Measurements from ENCODE around the gene ZNF8. TPM values are rescaled to one million over a fixed set of nuclear protein-coding genes. Genes with fewer than 3 reads are reported as not detected.

The ZNF8 gene
- total and polyA plus RNA-seq, 10 of the 15 experiments (the other 5 are each of a cell fraction or from before 2014, with no cell fraction given) = 0.46 to 5.4 (median 2.6) TPM

GRCh38 chr19:58305065-58305931, 26.5 kb downstream of the ZNF8 start, which contains the start of gene ERVK3-1 (continued):
- TF ChIP-seq, protein P1, sequence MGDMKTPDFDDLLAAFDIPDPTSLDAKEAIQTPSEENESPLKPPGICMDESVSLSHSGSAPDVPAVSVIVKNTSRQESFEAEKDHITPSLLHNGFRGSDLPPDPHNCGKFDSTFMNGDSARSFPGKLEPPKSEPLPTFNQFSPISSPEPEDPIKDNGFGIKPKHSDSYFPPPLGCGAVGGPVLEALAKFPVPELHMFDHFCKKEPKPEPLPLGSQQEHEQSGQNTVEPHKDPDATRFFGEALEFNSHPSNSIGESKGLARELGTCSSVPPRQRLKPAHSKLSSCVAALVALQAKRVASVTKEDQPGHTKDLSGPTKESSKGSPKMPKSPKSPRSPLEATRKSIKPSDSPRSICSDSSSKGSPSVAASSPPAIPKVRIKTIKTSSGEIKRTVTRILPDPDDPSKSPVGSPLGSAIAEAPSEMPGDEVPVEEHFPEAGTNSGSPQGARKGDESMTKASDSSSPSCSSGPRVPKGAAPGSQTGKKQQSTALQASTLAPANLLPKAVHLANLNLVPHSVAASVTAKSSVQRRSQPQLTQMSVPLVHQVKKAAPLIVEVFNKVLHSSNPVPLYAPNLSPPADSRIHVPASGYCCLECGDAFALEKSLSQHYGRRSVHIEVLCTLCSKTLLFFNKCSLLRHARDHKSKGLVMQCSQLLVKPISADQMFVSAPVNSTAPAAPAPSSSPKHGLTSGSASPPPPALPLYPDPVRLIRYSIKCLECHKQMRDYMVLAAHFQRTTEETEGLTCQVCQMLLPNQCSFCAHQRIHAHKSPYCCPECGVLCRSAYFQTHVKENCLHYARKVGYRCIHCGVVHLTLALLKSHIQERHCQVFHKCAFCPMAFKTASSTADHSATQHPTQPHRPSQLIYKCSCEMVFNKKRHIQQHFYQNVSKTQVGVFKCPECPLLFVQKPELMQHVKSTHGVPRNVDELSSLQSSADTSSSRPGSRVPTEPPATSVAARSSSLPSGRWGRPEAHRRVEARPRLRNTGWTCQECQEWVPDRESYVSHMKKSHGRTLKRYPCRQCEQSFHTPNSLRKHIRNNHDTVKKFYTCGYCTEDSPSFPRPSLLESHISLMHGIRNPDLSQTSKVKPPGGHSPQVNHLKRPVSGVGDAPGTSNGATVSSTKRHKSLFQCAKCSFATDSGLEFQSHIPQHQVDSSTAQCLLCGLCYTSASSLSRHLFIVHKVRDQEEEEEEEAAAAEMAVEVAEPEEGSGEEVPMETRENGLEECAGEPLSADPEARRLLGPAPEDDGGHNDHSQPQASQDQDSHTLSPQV (IDR thresholded peaks at IDR 0.05) = no peak
- no peak for TF ChIP-seq TCF7 (IDR thresholded peaks at IDR 0.05; ENCODE audit: borderline replicate concordance)
- TF ChIP-seq, protein P2, sequence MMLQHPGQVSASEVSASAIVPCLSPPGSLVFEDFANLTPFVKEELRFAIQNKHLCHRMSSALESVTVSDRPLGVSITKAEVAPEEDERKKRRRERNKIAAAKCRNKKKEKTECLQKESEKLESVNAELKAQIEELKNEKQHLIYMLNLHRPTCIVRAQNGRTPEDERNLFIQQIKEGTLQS (IDR thresholded peaks at IDR 0.05; ENCODE audit: borderline replicate concordance, extremely low read depth, low read depth, low read length) = no peak
- no peak for TF ChIP-seq ZBTB33 (IDR thresholded peaks at IDR 0.05)
- TF ChIP-seq RFX5 (IDR thresholded peaks at IDR 0.05; ENCODE audit: low read depth, low read length) = 0 out of 2 replicates have a peak, but pooled peaks have one; percentile 29
- TF ChIP-seq PML (IDR thresholded peaks at IDR 0.05; ENCODE audit: low read length) = peak; percentile 94
- TF ChIP-seq, protein P3, sequence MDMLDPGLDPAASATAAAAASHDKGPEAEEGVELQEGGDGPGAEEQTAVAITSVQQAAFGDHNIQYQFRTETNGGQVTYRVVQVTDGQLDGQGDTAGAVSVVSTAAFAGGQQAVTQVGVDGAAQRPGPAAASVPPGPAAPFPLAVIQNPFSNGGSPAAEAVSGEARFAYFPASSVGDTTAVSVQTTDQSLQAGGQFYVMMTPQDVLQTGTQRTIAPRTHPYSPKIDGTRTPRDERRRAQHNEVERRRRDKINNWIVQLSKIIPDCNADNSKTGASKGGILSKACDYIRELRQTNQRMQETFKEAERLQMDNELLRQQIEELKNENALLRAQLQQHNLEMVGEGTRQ (IDR thresholded peaks at IDR 0.05; ENCODE audit: borderline replicate concordance, low read depth, low read length) = no peak; the same call in 1 of the 2 replicates
- TF ChIP-seq, protein P4, sequence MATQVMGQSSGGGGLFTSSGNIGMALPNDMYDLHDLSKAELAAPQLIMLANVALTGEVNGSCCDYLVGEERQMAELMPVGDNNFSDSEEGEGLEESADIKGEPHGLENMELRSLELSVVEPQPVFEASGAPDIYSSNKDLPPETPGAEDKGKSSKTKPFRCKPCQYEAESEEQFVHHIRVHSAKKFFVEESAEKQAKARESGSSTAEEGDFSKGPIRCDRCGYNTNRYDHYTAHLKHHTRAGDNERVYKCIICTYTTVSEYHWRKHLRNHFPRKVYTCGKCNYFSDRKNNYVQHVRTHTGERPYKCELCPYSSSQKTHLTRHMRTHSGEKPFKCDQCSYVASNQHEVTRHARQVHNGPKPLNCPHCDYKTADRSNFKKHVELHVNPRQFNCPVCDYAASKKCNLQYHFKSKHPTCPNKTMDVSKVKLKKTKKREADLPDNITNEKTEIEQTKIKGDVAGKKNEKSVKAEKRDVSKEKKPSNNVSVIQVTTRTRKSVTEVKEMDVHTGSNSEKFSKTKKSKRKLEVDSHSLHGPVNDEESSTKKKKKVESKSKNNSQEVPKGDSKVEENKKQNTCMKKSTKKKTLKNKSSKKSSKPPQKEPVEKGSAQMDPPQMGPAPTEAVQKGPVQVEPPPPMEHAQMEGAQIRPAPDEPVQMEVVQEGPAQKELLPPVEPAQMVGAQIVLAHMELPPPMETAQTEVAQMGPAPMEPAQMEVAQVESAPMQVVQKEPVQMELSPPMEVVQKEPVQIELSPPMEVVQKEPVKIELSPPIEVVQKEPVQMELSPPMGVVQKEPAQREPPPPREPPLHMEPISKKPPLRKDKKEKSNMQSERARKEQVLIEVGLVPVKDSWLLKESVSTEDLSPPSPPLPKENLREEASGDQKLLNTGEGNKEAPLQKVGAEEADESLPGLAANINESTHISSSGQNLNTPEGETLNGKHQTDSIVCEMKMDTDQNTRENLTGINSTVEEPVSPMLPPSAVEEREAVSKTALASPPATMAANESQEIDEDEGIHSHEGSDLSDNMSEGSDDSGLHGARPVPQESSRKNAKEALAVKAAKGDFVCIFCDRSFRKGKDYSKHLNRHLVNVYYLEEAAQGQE (IDR thresholded peaks at IDR 0.05; ENCODE audit: low read depth, low read length) = no peak
- TF ChIP-seq MXI1 (IDR thresholded peaks at IDR 0.05; ENCODE audit: low read depth, low read length) = peak; percentile 88; the same call in 1 of the 2 replicates
- TF ChIP-seq MYB (IDR thresholded peaks at IDR 0.05; ENCODE audit: borderline replicate concordance, low read depth, low read length) = no peak
- no peak for TF ChIP-seq BMI1 (IDR thresholded peaks at IDR 0.05; ENCODE audit: borderline replicate concordance)
- TF ChIP-seq, protein P5, sequence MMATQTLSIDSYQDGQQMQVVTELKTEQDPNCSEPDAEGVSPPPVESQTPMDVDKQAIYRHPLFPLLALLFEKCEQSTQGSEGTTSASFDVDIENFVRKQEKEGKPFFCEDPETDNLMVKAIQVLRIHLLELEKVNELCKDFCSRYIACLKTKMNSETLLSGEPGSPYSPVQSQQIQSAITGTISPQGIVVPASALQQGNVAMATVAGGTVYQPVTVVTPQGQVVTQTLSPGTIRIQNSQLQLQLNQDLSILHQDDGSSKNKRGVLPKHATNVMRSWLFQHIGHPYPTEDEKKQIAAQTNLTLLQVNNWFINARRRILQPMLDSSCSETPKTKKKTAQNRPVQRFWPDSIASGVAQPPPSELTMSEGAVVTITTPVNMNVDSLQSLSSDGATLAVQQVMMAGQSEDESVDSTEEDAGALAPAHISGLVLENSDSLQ (IDR thresholded peaks at IDR 0.05) = peak; percentile 26; the same call in 1 of the 2 replicates
- no peak for TF ChIP-seq PAX8 (IDR thresholded peaks at IDR 0.05)

Data from GM12878 (cell line).